Astrocyte (in vitro differentiated cells and primary cell): ENCODE measurements around the gene FZD7. TPM values are rescaled to one million over a fixed set of nuclear protein-coding genes. Genes with fewer than 3 reads are reported as not detected.

Source experiments
- DNase-seq: peaks from one replicate; pipeline ENCODE4 v3.0.0-alpha.2; 2010; ENCODE audit warnings: low read depth
- FAIRE-seq: peaks from 2 replicates; lab custom pipeline; 2011; peaks lifted over from hg19 to GRCh38; lab: Jason Lieb, UNC
- H2AFZ ChIP-seq: 2 replicates; pipeline ENCODE4 v1.6.0; 2012; ENCODE audit warnings: low read depth, low read length, inconsistent platforms
- H3K27ac ChIP-seq: 2 replicates; pipeline ENCODE4 v1.5.1; 2011; ENCODE audit warnings: low read depth, low read length, inconsistent platforms
- H3K27me3 ChIP-seq: 2 replicates; pipeline ENCODE4 v1.6.0; 2011; ENCODE audit warnings: low read length, inconsistent platforms; ENCODE audit not compliant: insufficient read depth
- H3K36me3 ChIP-seq: 2 replicates; pipeline ENCODE4 v1.5.1; 2011; ENCODE audit warnings: low read length, inconsistent platforms; ENCODE audit not compliant: insufficient read depth
- H3K4me1 ChIP-seq: 2 replicates; pipeline ENCODE4 v1.5.1; 2011; ENCODE audit warnings: low read length, inconsistent platforms; ENCODE audit not compliant: insufficient read depth
- H3K4me2 ChIP-seq: 2 replicates; pipeline ENCODE4 v1.6.0; 2012; ENCODE audit warnings: low read length, inconsistent platforms
- H3K4me3 ChIP-seq: 2 replicates; pipeline ENCODE4 v1.5.1; 2011; ENCODE audit warnings: low read depth, mild to moderate bottlenecking, low read length, inconsistent platforms; ENCODE audit not compliant: insufficient read depth
- H3K79me2 ChIP-seq: 2 replicates; pipeline ENCODE4 v1.6.0; 2012; ENCODE audit warnings: mild to moderate bottlenecking, low read length, inconsistent platforms; ENCODE audit not compliant: insufficient read depth
- H3K9ac ChIP-seq: 2 replicates; pipeline ENCODE4 v1.6.0; 2012; ENCODE audit warnings: mild to moderate bottlenecking, low read length, inconsistent platforms
- H3K9me3 ChIP-seq: 2 replicates; pipeline ENCODE4 v1.5.1; 2012; ENCODE audit warnings: low read depth, mild to moderate bottlenecking, low read length, inconsistent platforms; ENCODE audit not compliant: insufficient read depth
- H4K20me1 ChIP-seq: 2 replicates; pipeline ENCODE4 v1.6.0; 2012; ENCODE audit warnings: low read length, inconsistent platforms; ENCODE audit not compliant: insufficient read depth
- H3K27ac Mint-ChIP-seq: one replicate; pipeline ENCODE4 v1.8.0; 2021; ENCODE audit warnings: mild to moderate bottlenecking, mixed read lengths; ENCODE audit not compliant: unreplicated experiment
- H3K27me3 Mint-ChIP-seq: one replicate; pipeline ENCODE4 v1.8.0; 2021; ENCODE audit warnings: low read depth, mixed read lengths; ENCODE audit not compliant: unreplicated experiment
- H3K36me3 Mint-ChIP-seq: one replicate; pipeline ENCODE4 v1.8.0; 2021; ENCODE audit warnings: low read depth, mixed read lengths; ENCODE audit not compliant: unreplicated experiment
- H3K4me1 Mint-ChIP-seq: one replicate; pipeline ENCODE4 v1.8.0; 2021; ENCODE audit warnings: low read depth, mixed read lengths; ENCODE audit not compliant: unreplicated experiment
- H3K4me3 Mint-ChIP-seq: one replicate; pipeline ENCODE4 v1.8.0; 2021; ENCODE audit warnings: mild to moderate bottlenecking, moderate library complexity, mixed read lengths; ENCODE audit not compliant: unreplicated experiment
- H3K9me3 Mint-ChIP-seq: one replicate; pipeline ENCODE4 v1.8.0; 2021; ENCODE audit warnings: mild to moderate bottlenecking, mixed read lengths; ENCODE audit not compliant: unreplicated experiment
- CTCF ChIP-seq: IDR thresholded peaks from 2 replicates; pipeline ENCODE4 v1.5.1; 2011; ENCODE audit warnings: low read depth, mild to moderate bottlenecking, inconsistent platforms, low read length, moderate library complexity; ENCODE audit not compliant: insufficient read depth
- EZH2 ChIP-seq: IDR thresholded peaks from 2 replicates; pipeline ENCODE4 v1.6.1; 2012; ENCODE audit warnings: mild to moderate bottlenecking, low read length, inconsistent platforms; ENCODE audit not compliant: insufficient read depth
- total RNA-seq: library from RNA; stranded (reverse); gene quantifications from 2 replicates; pipeline ENCODE4 v1.2.1, GENCODE V29; 2021

FZD7 gene
- total RNA-seq, 1 donor from 2014 or later = 61.5 TPM

GRCh38 chr2:202031246-202031951 lies 2.3 kb upstream of the FZD7 start:
- peak overlapping the region; percentile 98 for H3K27ac Mint-ChIP-seq
- Histone ChIP-seq H3K4me2 (peak overlapping the region; percentile 100), H3K27me3 (no peaks in the 10 kb centered on the region), H3K9ac (no peak overlapping the region), H3K4me3 (no peak overlapping the region), H3K36me3 (no peaks in the 10 kb centered on the region), H2AFZ (no peak overlapping the region), H3K9me3 (no peaks in the 10 kb centered on the region), H3K4me1 (peaks cover 16% of the 10 kb centered on the region), H4K20me1 (peaks cover 19% of the 10 kb centered on the region), H3K79me2 (peaks cover 23% of the 10 kb centered on the region), H3K27ac (no peak overlapping the region)
- no peak for TF ChIP-seq EZH2
- TF ChIP-seq CTCF = no peak
- H3K9me3 Mint-ChIP-seq = no peaks in the 10 kb centered on the region
- no peaks in the 10 kb centered on the region for H3K36me3 Mint-ChIP-seq
- H3K4me1 Mint-ChIP-seq = peaks cover 6% of the 10 kb centered on the region
- H3K4me3 Mint-ChIP-seq = peak overlapping the region; percentile 97
- H3K27me3 Mint-ChIP-seq = no peaks in the 10 kb centered on the region
- no peak for DNase-seq
- no peak for FAIRE-seq

DNA sequence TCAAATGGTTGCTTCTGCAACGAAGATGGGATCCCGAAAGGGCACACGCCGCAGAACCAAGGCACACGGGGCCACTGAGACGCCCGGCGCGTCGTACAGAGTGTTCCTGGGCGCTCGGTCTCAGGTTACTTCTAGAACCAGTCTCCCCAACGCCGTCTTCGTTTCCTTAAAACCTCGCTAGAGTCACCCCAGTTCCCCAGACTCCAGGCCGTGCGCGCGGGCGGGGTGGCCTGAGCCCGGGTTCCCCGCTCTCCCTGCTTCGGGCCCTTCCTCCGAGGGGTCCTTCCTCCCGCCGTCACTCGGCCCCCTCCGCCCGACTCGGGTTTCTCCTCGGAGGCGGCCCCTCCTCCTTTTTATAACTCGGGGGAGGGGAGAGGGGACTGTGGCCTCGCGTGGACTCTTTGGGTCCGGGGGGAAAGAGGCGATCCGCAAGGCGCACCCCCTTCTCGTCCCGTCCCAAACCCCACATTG lies 774 bp upstream of the FZD7 start:
- FAIRE-seq (no peak), DNase-seq (no peak)
- peak overlapping the region; percentile 100 for H3K4me2 ChIP-seq
- Mint-ChIP-seq H3K27me3 (no peaks in the 10 kb centered on the region), H3K27ac (peak overlapping the region; percentile 98), H3K4me1 (peaks cover 6% of the 10 kb centered on the region), H3K9me3 (no peaks in the 10 kb centered on the region), H3K4me3 (peak overlapping the region; percentile 97), H3K36me3 (no peaks in the 10 kb centered on the region)
- H3K27me3 ChIP-seq = no peaks in the 10 kb centered on the region
- peak overlapping the region; percentile 95 for H3K27ac ChIP-seq
- peak overlapping the region; percentile 94 for H3K9ac ChIP-seq
- peak overlapping the region; percentile 87 for H2AFZ ChIP-seq
- peak overlapping the region; percentile 83 for H3K4me3 ChIP-seq
- H3K9me3 ChIP-seq = no peaks in the 10 kb centered on the region
- TF ChIP-seq CTCF (no peak), EZH2 (no peak)
- peaks cover 20% of the 10 kb centered on the region for H3K4me1 ChIP-seq
- no peaks in the 10 kb centered on the region for H3K36me3 ChIP-seq
- H4K20me1 ChIP-seq = peaks cover 31% of the 10 kb centered on the region
- H3K79me2 ChIP-seq = peaks cover 38% of the 10 kb centered on the region
